ENCODE data around the gene RAB25. TPM values are rescaled to one million over a fixed set of nuclear protein-coding genes. Genes with fewer than 3 reads are reported as not detected.
A peak's percentile ranks its signal among the peaks of the same experiment; 100 is the strongest.

RAB25 gene
- polyA plus RNA-seq, 3 donors: 54.4 to 61.6 (median 55.3) TPM

- no peak for DNase-seq
Measured at GRCh38 chr1:156097499-156098178, 36.7 kb downstream of the RAB25 start.

- no peak for DNase-seq
Measured at GRCh38 chr1:156098784-156099183, 37.8 kb downstream of the RAB25 start.

- DNase-seq: no peak
Measured at GRCh38 chr1:156099282-156099681, 38.3 kb downstream of the RAB25 start.

GRCh38 chr1:156100205-156100995 lies 39.4 kb downstream of the RAB25 start:
- DNase-seq: no peak

- DNase-seq: no peak
Measured at GRCh38 chr1:156101880-156102279, 40.9 kb downstream of the RAB25 start.

- no peak for DNase-seq
Measured at GRCh38 chr1:156102633-156103511, 41.9 kb downstream of the RAB25 start.

- no peak for DNase-seq
Measured at GRCh38 chr1:156103521-156103947, 42.6 kb downstream of the RAB25 start.

- peak; percentile 84 for DNase-seq
Measured at GRCh38 chr1:156104065-156104810, 43.3 kb downstream of the RAB25 start.

- no peak for DNase-seq
Measured at GRCh38 chr1:156104861-156105832, 44.2 kb downstream of the RAB25 start.

GRCh38 chr1:156106624-156107488 lies 45.9 kb downstream of the RAB25 start:
- no peak for DNase-seq

- DNase-seq: no peak
Measured at GRCh38 chr1:156108057-156108456, 47.1 kb downstream of the RAB25 start.

GRCh38 chr1:156108664-156109241 lies 47.8 kb downstream of the RAB25 start:
- DNase-seq: no peak

GRCh38 chr1:156110252-156110651 lies 49.3 kb downstream of the RAB25 start:
- DNase-seq: no peak

- no peak for DNase-seq
Measured at GRCh38 chr1:156111355-156111962, 50.5 kb downstream of the RAB25 start.

- no peak for DNase-seq
Measured at GRCh38 chr1:156112276-156113137, 51.5 kb downstream of the RAB25 start.

GRCh38 chr1:156113282-156113950 lies 52.5 kb downstream of the RAB25 start:
- DNase-seq: no peak

All from renal pelvis (tissue), 4 donors.